Tibial artery (tissue), 4 donors: ENCODE data around the gene EHBP1L1.

Source experiments
- DNase-seq, 2 donors: peaks; one replicate each; pipeline ENCODE4 v3.0.0-alpha.2; 2019
- H3K27ac ChIP-seq, 2 donors: fragments of 200-600 bp; sonication (generic) in 1 of 2; 1 replicate in 1 of 2; 2 replicates in 1 of 2; pipeline ENCODE4 v1.5.1; 2018 to 2019; ENCODE audit warnings: mild to moderate bottlenecking in 1 of 2
- H3K27me3 ChIP-seq, 2 donors: fragments of 200-600 bp; sonication (generic) in 1 of 2; one replicate each; pipeline versions ENCODE4 v1.5.1 to v1.6.0; 2016 to 2019
- H3K36me3 ChIP-seq, 3 donors: fragments of 200-600 bp; sonication (generic) in 2 of 3; one replicate each; pipeline ENCODE4 v1.5.1; 2016 to 2019; ENCODE audit warnings: mild to moderate bottlenecking in 2 of 3
- H3K4me1 ChIP-seq, 4 donors: fragments of 200-600 bp; sonication (generic) in 2 of 4; 1 replicate in 3 of 4; 2 replicates in 1 of 4; pipeline ENCODE4 v1.5.1; 2016 to 2019
- H3K4me3 ChIP-seq, 2 donors: fragments of 200-600 bp; sonication (generic) in 1 of 2; 1 replicate in 1 of 2; 2 replicates in 1 of 2; pipeline ENCODE4 v1.5.1; 2018 to 2019; ENCODE audit warnings: mild to moderate bottlenecking in 2 of 2
- H3K9me3 ChIP-seq, 3 donors: fragments of 200-600 bp; sonication (generic) in 1 of 3; one replicate each; pipeline ENCODE4 v1.5.1; 2016 to 2019
- intact Hi-C: fragments of 100-400 bp; cut with DNase I; formaldehyde crosslinking; loops from one replicate; pipeline ENCODE4 v1.15.0; 2023; ENCODE audit warnings: low total_unique reads
- TF ChIP-seq, protein P1 (sequence below), 2 experiments: fragments of 200-600 bp in 1 of 2; fragments of 450-650 bp in 1 of 2; IDR thresholded peaks; one replicate each; pipeline ENCODE4 v1.5.1; 2017 to 2019; ENCODE audit warnings: antibody characterized with exemption in 2 of 2, mild to moderate bottlenecking in 1 of 2, moderate library complexity in 1 of 2

The EHBP1L1 gene

DNA sequence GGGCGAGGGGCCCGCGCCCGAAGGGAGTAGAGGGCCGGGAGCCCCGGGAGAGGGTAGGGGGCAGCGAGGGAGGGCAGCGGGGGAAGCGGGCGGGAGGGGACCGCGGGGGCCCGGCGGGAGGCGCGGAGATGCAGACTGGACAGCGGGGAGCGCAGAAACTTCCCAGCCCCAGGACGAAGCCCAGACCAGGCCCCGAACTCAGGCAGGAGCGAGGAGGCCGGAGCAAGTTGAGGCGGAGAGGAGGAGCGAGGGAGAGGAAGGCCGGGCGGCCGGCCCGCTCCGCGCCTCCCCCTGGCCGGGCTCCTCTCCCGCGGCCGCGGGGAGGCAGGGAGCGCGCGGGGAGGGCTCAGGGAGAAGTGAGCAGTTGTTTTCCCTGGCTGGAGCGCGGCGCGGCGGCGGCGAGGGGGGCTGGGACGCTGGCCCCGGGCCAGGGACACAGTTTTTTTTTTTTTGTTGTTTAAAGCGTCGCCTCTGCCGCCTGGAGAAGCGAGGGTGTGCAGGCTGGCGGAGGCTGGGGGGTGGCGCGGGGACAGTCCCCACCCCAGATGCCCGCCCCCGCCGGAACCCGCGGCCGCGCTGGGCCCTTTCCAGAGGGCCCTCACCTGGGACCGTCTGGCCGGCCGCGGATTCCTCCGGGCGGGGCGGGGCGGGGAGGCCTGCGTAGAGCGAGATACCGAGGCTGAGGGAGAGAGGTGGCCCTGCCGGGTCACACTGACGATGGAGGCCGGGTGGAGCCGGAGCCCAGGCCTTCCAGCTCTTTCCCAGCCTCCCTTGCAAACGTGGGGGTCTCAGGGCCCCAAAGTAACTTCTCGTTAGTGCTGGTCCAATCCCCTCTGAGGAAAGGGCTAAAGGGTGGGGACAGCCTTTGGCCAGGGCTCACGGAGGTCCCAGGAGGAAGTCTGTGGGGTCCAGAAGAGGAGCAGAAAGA, 17.6 kb upstream of the EHBP1L1 start, which contains the start of gene LTBP3:
LTBP3 (minus strand) TSS at position 358 of the 928 bp plus-strand sequence. CDS start 400 bp downstream, outside the sequence.
- intact Hi-C loops, result no loop called here
- H3K4me3 ChIP-seq, result peak within 1 kb of the TSS; percentile 58 to 75
- peak; percentile 89 to 96 for DNase-seq
- H3K9me3 ChIP-seq, result no peaks in the 10 kb centered on the region
- H3K4me1 ChIP-seq, result peaks cover 9 to 73% (median 66%) of the 10 kb centered on the region in 4 donors
- TF ChIP-seq, protein P1, sequence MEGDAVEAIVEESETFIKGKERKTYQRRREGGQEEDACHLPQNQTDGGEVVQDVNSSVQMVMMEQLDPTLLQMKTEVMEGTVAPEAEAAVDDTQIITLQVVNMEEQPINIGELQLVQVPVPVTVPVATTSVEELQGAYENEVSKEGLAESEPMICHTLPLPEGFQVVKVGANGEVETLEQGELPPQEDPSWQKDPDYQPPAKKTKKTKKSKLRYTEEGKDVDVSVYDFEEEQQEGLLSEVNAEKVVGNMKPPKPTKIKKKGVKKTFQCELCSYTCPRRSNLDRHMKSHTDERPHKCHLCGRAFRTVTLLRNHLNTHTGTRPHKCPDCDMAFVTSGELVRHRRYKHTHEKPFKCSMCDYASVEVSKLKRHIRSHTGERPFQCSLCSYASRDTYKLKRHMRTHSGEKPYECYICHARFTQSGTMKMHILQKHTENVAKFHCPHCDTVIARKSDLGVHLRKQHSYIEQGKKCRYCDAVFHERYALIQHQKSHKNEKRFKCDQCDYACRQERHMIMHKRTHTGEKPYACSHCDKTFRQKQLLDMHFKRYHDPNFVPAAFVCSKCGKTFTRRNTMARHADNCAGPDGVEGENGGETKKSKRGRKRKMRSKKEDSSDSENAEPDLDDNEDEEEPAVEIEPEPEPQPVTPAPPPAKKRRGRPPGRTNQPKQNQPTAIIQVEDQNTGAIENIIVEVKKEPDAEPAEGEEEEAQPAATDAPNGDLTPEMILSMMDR (IDR thresholded peaks at IDR 0.05), result no peak
- peak within 1 kb of the TSS; percentile 96 to 98 for H3K27ac ChIP-seq
- H3K27me3 ChIP-seq, result no peaks in the 10 kb centered on the region
- H3K36me3 ChIP-seq, result peaks cover 0 to 9% (median 9%) of the 10 kb centered on the region in 3 donors

DNA sequence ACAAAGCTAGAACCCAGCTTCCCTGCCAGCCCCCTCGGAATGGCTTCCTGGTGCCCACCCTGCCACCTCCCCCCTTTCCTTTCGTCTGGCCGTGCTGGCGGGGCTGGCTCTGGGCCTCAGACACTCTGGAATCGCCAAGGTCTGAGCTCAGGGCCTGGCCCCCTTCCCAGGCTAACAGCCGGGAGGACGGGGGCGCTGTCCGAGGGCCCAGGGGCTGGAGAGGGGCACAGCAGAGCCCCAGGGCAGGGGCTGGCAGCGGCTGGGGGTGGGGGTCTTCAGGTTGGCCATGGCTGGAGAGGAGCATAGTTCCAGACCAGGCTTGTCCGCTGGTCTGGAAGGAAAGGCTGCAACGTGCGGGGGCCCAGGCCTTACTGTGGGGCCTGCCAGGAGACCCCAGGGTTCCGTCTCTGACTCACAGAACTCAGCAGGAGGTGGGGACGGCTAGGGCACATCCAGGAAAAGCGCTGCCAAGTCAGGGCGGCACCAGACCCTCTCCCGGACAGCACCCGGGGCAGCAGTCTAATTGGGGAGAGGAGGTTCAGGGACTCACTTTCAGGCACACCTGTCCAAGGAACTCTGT, 16.8 kb upstream of the EHBP1L1 start:
- TF ChIP-seq, protein P1 (IDR thresholded peaks at IDR 0.05), result no peak
- peak; percentile 73 to 90 for DNase-seq
- no peaks in the 10 kb centered on the region for H3K27me3 ChIP-seq
- intact Hi-C loops, result no loop called here
- H3K27ac ChIP-seq, result peak overlapping the region; percentile 96 to 98
- H3K4me1 ChIP-seq, result peaks cover 9 to 66% (median 59%) of the 10 kb centered on the region in 4 donors
- peaks cover 0 to 2% (median 1%) of the 10 kb centered on the region in 3 donors for H3K36me3 ChIP-seq
- no peaks in the 10 kb centered on the region for H3K9me3 ChIP-seq
- peak overlapping the region; percentile 58 to 75 for H3K4me3 ChIP-seq

DNA sequence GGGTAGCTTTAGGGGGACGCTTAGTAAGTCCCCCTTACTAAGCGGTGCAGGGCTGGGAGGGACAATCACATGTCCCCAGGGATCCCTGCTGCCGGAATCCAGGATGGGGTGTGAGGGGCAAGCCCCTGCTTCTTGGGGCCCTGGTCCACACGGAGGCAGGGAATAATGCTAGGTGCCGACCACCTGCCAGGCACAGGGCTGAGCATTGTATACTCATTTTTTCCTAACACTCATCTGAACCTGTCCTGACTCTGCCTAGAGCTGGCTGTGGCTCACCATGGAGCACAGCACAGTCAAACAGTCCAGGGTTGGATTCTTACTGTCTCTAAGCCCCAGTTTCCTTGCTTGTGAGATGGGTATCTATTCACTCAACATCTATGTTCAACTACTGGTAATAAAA, 16.3 kb upstream of the EHBP1L1 start:
- Histone ChIP-seq H3K27ac (peak overlapping the region; percentile 96 to 98), H3K4me3 (peak overlapping the region in 1 of 2 donors; percentile 75), H3K4me1 (peaks cover 9 to 61% (median 55%) of the 10 kb centered on the region in 4 donors), H3K36me3 (no peaks in the 10 kb centered on the region), H3K9me3 (no peaks in the 10 kb centered on the region), H3K27me3 (no peaks in the 10 kb centered on the region)
- TF ChIP-seq, protein P1 (IDR thresholded peaks at IDR 0.05), result no peak
- DNase-seq, result no peak
- intact Hi-C loops, result no loop called here

DNA sequence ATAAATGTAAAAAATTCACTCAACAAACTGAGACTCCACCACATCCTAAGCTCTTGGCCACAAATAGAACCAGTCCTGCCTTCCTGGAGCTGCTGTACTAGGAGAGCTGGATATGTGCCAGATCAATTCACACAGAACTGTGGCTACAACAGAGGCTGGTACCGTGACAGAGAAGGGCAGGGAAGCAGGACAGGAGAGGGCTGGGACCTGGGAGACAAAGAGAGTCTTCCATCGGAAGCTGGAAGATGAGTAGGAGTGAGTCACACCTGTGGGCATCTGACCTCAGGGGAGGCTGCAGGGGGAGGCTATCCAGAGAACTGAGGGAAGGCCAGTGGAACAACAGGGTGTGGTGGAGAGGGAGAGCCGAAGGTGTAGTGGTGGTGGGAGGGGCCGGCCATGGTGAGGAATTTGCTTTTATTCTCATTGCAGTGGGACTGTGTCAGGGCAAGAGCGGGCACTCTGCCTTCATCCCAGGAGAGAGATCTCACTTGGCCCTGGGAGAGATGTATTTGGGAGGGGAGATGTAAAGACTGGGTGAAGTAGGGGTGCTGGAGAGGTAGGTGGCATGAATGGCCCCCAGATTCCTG, 15.8 kb upstream of the EHBP1L1 start:
- Histone ChIP-seq H3K9me3 (no peaks in the 10 kb centered on the region), H3K4me1 (peaks cover 9 to 56% (median 50%) of the 10 kb centered on the region in 4 donors), H3K27ac (peak overlapping the region; percentile 96 to 98), H3K36me3 (no peaks in the 10 kb centered on the region), H3K27me3 (no peaks in the 10 kb centered on the region), H3K4me3 (no peak overlapping the region)
- intact Hi-C loops, result no loop called here
- DNase-seq, result peak in 1 of 2 donors; percentile 72
- TF ChIP-seq, protein P1 (IDR thresholded peaks at IDR 0.05), result no peak

DNA sequence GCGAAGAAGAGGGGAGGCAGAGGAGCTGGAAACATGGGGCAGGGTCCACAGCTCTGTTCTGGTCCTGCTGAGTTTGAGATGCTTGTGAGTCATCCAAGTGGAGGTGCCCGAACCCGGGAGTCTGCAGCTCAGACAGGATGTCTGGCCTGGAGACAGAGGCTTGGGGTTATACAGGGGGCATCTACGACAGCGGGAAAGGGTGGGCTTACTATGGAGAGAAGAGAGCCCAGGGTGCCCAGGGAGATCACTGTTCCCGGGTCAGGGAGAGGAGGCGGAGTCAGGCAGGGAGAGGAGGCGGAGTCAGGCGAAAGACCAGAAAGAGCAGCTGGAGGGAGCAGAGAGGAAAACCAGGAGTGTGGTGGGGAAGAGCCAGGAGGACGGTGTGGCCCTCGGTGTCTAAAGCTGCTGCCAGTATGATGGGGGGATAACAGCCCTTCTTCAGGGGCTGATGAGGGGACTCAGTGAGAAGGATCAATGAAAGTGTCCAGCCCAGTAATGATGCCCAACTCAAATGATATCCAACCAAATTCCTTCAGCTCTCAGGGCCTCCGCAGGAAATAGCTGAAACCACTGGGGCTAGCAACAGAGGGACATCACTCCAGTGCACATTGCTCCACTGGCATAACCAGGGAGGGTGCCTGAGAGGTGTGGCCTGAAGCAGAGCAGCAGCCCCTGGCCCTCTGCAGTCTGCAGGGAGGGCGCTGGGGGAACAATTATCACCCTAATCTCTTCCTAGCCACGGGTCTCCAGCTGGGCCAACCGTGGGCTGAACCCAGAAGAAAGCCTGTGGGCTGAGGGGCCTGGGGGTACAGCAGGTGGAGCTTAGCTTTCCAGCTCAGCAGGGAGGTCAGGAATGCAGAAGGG, 15.1 kb upstream of the EHBP1L1 start:
- DNase-seq, result peak; percentile 67 to 85
- H3K4me1 ChIP-seq, result peaks cover 9 to 48% (median 43%) of the 10 kb centered on the region in 4 donors
- H3K36me3 ChIP-seq, result no peaks in the 10 kb centered on the region
- TF ChIP-seq, protein P1 (IDR thresholded peaks at IDR 0.05), result no peak
- H3K9me3 ChIP-seq, result no peaks in the 10 kb centered on the region
- intact Hi-C loops, result no loop called here
- no peak overlapping the region for H3K4me3 ChIP-seq
- H3K27me3 ChIP-seq, result no peaks in the 10 kb centered on the region
- H3K27ac ChIP-seq, result peak overlapping the region; percentile 96 to 98
